IPS-20b (cell line): ENCODE data around the gene CDRT4.

ENCODE experiments used
- H3K27ac ChIP-seq: one replicate; pipeline ENCODE4 v1.5.1; 2013; ENCODE audit warnings: low read length
- H3K27me3 ChIP-seq: 2 replicates; pipeline ENCODE4 v1.6.1; 2013; ENCODE audit warnings: mild to moderate bottlenecking, low read length, inconsistent platforms; ENCODE audit not compliant: insufficient read depth
- H3K36me3 ChIP-seq: 2 replicates; pipeline ENCODE4 v1.6.1; 2013; ENCODE audit warnings: low read depth, mild to moderate bottlenecking, inconsistent platforms, low read length, moderate library complexity; ENCODE audit not compliant: insufficient read depth
- H3K4me1 ChIP-seq: 2 replicates; pipeline ENCODE4 v1.6.1; 2013; ENCODE audit warnings: mild to moderate bottlenecking, control low read depth, inconsistent platforms, low read length, moderate library complexity; ENCODE audit not compliant: insufficient read depth
- H3K4me3 ChIP-seq: 2 replicates; pipeline ENCODE4 v1.5.1; 2013; ENCODE audit warnings: mild to moderate bottlenecking, low read length, inconsistent platforms
- H3K9ac ChIP-seq: 2 replicates; pipeline ENCODE4 v1.6.1; 2013; ENCODE audit warnings: low read depth, mild to moderate bottlenecking, inconsistent platforms, low read length, moderate library complexity
- H3K9me3 ChIP-seq: 2 replicates; pipeline ENCODE4 v1.6.1; 2013; ENCODE audit warnings: mild to moderate bottlenecking, low read depth, low read length, inconsistent platforms; ENCODE audit not compliant: insufficient read depth

Gene CDRT4

GRCh38 chr17:15438491-15439105, 28.8 kb downstream of the CDRT4 start:
- Histone ChIP-seq H3K9ac (no peak overlapping the region), H3K4me3 (no peak overlapping the region), H3K27ac (no peak overlapping the region), H3K4me1 (no peaks in the 10 kb centered on the region), H3K9me3 (no peaks in the 10 kb centered on the region), H3K36me3 (peaks cover 12% of the 10 kb centered on the region), H3K27me3 (no peaks in the 10 kb centered on the region)

- H3K4me1 ChIP-seq = no peaks in the 10 kb centered on the region
- no peak overlapping the region for H3K4me3 ChIP-seq
- peaks cover 12% of the 10 kb centered on the region for H3K36me3 ChIP-seq
- H3K9ac ChIP-seq = no peak overlapping the region
- H3K27ac ChIP-seq = no peak overlapping the region
- no peaks in the 10 kb centered on the region for H3K27me3 ChIP-seq
- no peaks in the 10 kb centered on the region for H3K9me3 ChIP-seq
Measured at GRCh38 chr17:15437303-15437635, 30.2 kb downstream of the CDRT4 start.

- no peak overlapping the region for H3K9ac ChIP-seq
- no peaks in the 10 kb centered on the region for H3K4me1 ChIP-seq
- H3K9me3 ChIP-seq = no peaks in the 10 kb centered on the region
- no peaks in the 10 kb centered on the region for H3K27me3 ChIP-seq
- H3K27ac ChIP-seq = no peak overlapping the region
- peaks cover 12% of the 10 kb centered on the region for H3K36me3 ChIP-seq
- H3K4me3 ChIP-seq = no peak overlapping the region
Measured at GRCh38 chr17:15436473-15437302, 30.7 kb downstream of the CDRT4 start.

- Histone ChIP-seq H3K4me1 (no peaks in the 10 kb centered on the region), H3K27ac (no peak overlapping the region), H3K36me3 (peaks cover 12% of the 10 kb centered on the region), H3K4me3 (no peak overlapping the region), H3K27me3 (no peaks in the 10 kb centered on the region), H3K9me3 (no peaks in the 10 kb centered on the region), H3K9ac (no peak overlapping the region)
Measured at GRCh38 chr17:15434956-15435355, 32.5 kb downstream of the CDRT4 start.

GRCh38 chr17:15432807-15433611, 34.4 kb downstream of the CDRT4 start:
- Histone ChIP-seq H3K4me3 (no peak overlapping the region), H3K27ac (no peak overlapping the region), H3K27me3 (no peaks in the 10 kb centered on the region), H3K4me1 (no peaks in the 10 kb centered on the region), H3K9ac (no peak overlapping the region), H3K9me3 (no peaks in the 10 kb centered on the region), H3K36me3 (peaks cover 12% of the 10 kb centered on the region)

- no peak overlapping the region for H3K4me3 ChIP-seq
- no peaks in the 10 kb centered on the region for H3K4me1 ChIP-seq
- no peak overlapping the region for H3K9ac ChIP-seq
- peaks cover 3% of the 10 kb centered on the region; the same call in 1 of the 2 replicates for H3K36me3 ChIP-seq
- no peaks in the 10 kb centered on the region for H3K27me3 ChIP-seq
- no peak overlapping the region for H3K27ac ChIP-seq
- H3K9me3 ChIP-seq = no peaks in the 10 kb centered on the region
Measured at GRCh38 chr17:15431766-15432165, 35.7 kb downstream of the CDRT4 start.

- Histone ChIP-seq H3K4me1 (no peaks in the 10 kb centered on the region), H3K27me3 (no peaks in the 10 kb centered on the region), H3K36me3 (peaks cover 3% of the 10 kb centered on the region; the same call in 1 of the 2 replicates), H3K4me3 (no peak overlapping the region), H3K9ac (no peak overlapping the region), H3K9me3 (no peaks in the 10 kb centered on the region), H3K27ac (no peak overlapping the region)
Measured at GRCh38 chr17:15431196-15431595, 36.2 kb downstream of the CDRT4 start.

- H3K36me3 ChIP-seq = no peaks in the 10 kb centered on the region
- H3K4me1 ChIP-seq = no peaks in the 10 kb centered on the region
- no peaks in the 10 kb centered on the region for H3K9me3 ChIP-seq
- no peaks in the 10 kb centered on the region for H3K27me3 ChIP-seq
- H3K4me3 ChIP-seq = no peak overlapping the region
- H3K9ac ChIP-seq = no peak overlapping the region
- H3K27ac ChIP-seq = no peak overlapping the region
Measured at GRCh38 chr17:15424521-15424920, 42.9 kb downstream of the CDRT4 start.

- H3K36me3 ChIP-seq = no peaks in the 10 kb centered on the region
- H3K27ac ChIP-seq = no peak overlapping the region
- no peak overlapping the region for H3K4me3 ChIP-seq
- H3K27me3 ChIP-seq = no peaks in the 10 kb centered on the region
- H3K9ac ChIP-seq = no peak overlapping the region
- no peaks in the 10 kb centered on the region for H3K4me1 ChIP-seq
- H3K9me3 ChIP-seq = no peaks in the 10 kb centered on the region
Measured at GRCh38 chr17:15422392-15422965, 44.9 kb downstream of the CDRT4 start.

GRCh38 chr17:15418781-15419180, 48.6 kb downstream of the CDRT4 start:
- Histone ChIP-seq H3K9ac (no peak overlapping the region), H3K4me1 (no peaks in the 10 kb centered on the region), H3K27ac (no peak overlapping the region), H3K36me3 (no peaks in the 10 kb centered on the region), H3K4me3 (no peak overlapping the region), H3K9me3 (no peaks in the 10 kb centered on the region), H3K27me3 (no peaks in the 10 kb centered on the region)

GRCh38 chr17:15414532-15415306, 52.7 kb downstream of the CDRT4 start:
- H3K27me3 ChIP-seq = no peaks in the 10 kb centered on the region
- H3K4me1 ChIP-seq = peaks cover 6% of the 10 kb centered on the region; the same call in 1 of the 2 replicates
- no peak overlapping the region for H3K27ac ChIP-seq
- no peaks in the 10 kb centered on the region for H3K36me3 ChIP-seq
- no peaks in the 10 kb centered on the region for H3K9me3 ChIP-seq
- H3K4me3 ChIP-seq = no peak overlapping the region
- H3K9ac ChIP-seq = no peak overlapping the region
